ENCODE data around the gene CCIN. TPM values are rescaled to one million over a fixed set of nuclear protein-coding genes. Genes with fewer than 3 reads are reported as not detected.

CCIN gene
- total RNA-seq, 1 experiment from 2014 or later, result 0.13 TPM

DNA sequence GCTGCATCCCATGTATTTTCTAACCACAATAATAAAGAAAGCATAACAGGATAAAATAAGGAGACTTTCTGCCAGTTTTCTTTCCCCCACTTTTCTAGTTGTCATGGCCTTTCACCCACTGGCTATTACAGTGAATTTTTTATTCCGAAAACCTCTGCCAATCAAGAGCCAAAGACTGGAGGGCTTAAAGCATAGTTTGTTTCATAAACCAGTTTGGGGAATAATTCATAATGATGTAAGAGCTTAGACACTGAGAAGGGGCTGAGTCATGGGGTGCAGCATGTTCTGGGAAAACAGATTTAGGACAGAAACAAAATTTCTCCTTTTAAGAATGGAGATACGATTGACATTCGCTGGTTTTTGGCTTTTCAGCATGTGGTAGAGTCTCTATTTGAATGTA, 37.1 kb upstream of the CCIN start:
- Histone ChIP-seq H3K4me3 (ENCODE audit: low read depth in 2 of 2, low read length in 2 of 2) (no peak overlapping the region), H3K9me3 (ENCODE audit: control insufficient read depth, insufficient read depth, low read depth, low read length) (no peaks in the 10 kb centered on the region), H3K27me3 (ENCODE audit: control insufficient read depth, insufficient read depth, low read length) (peaks cover 7% of the 10 kb centered on the region), H3K27ac (ENCODE audit: low read length) (no peak overlapping the region), H3K36me3 (ENCODE audit: control insufficient read depth, insufficient read depth, low read length) (no peaks in the 10 kb centered on the region), H3K4me1 (ENCODE audit: control insufficient read depth, insufficient read depth, low read length) (peaks cover 6% of the 10 kb centered on the region)
- ChIA-PET CTCF (no interaction called here), POLR2A (no interaction called here)
- BruUV-seq (replicated peaks), result no TSS peak
- in situ Hi-C loops (cut with HindIII; ENCODE audit: low pct_unique_long_range_greater_than_20kb, low sequenced_read_pairs), result no loop called here
- intact Hi-C loops (cut with micrococcal nuclease; ENCODE audit: unreplicated experiment), result no loop called here
- ATAC-seq (no peak), DNase-seq (ENCODE audit: low read depth, low spot score) (no peak)
- TF ChIP-seq SIN3A (IDR thresholded peaks at IDR 0.05; ENCODE audit: borderline replicate concordance, insufficient read depth, low read depth, low read length) (no peak), TCF7L2 (IDR thresholded peaks at IDR 0.05; ENCODE audit: low read depth, low read length) (no peak), POLR2AphosphoS5 (IDR thresholded peaks at IDR 0.05; ENCODE audit: low read depth, low read length) (no peak)
- TF ChIP-seq, protein P1, sequence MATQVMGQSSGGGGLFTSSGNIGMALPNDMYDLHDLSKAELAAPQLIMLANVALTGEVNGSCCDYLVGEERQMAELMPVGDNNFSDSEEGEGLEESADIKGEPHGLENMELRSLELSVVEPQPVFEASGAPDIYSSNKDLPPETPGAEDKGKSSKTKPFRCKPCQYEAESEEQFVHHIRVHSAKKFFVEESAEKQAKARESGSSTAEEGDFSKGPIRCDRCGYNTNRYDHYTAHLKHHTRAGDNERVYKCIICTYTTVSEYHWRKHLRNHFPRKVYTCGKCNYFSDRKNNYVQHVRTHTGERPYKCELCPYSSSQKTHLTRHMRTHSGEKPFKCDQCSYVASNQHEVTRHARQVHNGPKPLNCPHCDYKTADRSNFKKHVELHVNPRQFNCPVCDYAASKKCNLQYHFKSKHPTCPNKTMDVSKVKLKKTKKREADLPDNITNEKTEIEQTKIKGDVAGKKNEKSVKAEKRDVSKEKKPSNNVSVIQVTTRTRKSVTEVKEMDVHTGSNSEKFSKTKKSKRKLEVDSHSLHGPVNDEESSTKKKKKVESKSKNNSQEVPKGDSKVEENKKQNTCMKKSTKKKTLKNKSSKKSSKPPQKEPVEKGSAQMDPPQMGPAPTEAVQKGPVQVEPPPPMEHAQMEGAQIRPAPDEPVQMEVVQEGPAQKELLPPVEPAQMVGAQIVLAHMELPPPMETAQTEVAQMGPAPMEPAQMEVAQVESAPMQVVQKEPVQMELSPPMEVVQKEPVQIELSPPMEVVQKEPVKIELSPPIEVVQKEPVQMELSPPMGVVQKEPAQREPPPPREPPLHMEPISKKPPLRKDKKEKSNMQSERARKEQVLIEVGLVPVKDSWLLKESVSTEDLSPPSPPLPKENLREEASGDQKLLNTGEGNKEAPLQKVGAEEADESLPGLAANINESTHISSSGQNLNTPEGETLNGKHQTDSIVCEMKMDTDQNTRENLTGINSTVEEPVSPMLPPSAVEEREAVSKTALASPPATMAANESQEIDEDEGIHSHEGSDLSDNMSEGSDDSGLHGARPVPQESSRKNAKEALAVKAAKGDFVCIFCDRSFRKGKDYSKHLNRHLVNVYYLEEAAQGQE (IDR thresholded peaks at IDR 0.05; ENCODE audit: insufficient read depth in 1 of 2, low read depth in 2 of 2, low read length in 1 of 2), result no peak
- TF ChIP-seq, protein P2, sequence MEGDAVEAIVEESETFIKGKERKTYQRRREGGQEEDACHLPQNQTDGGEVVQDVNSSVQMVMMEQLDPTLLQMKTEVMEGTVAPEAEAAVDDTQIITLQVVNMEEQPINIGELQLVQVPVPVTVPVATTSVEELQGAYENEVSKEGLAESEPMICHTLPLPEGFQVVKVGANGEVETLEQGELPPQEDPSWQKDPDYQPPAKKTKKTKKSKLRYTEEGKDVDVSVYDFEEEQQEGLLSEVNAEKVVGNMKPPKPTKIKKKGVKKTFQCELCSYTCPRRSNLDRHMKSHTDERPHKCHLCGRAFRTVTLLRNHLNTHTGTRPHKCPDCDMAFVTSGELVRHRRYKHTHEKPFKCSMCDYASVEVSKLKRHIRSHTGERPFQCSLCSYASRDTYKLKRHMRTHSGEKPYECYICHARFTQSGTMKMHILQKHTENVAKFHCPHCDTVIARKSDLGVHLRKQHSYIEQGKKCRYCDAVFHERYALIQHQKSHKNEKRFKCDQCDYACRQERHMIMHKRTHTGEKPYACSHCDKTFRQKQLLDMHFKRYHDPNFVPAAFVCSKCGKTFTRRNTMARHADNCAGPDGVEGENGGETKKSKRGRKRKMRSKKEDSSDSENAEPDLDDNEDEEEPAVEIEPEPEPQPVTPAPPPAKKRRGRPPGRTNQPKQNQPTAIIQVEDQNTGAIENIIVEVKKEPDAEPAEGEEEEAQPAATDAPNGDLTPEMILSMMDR (IDR thresholded peaks at IDR 0.05), result no peak

DNA sequence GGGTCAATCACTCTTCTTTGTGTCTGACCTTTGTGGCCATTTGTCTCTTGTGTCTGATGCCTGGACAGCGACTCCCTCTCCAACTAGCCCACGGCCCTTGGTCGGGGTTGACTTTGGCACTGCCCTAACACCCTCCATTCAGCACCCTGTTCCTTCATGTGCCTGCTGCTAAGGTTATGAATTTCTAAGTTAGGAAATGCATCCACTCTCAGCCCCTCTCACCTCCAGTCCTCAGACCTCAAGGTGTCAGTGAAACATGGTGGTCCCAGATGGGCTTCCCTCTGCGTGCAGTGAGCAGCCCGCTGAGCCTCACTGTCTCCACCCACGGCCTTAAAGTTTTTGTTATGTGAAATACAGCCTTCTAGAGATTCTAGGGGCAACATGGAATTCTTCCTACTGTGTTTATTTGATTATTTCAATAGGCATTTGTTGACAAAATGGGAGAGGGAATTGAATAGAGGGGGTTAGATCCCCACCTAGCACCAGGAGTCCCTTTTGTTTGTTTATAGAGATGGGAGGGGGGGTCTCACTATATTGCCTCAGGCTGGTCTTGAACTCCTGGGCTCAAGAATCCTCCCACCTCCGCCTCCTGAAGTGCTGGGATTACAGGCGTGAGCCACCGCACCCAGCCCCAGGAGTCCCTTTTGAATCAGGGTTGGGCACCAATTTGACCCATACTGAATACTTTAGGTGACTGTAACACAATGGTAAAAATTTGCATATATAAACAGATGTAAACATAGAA, 34.3 kb upstream of the CCIN start:
- intact Hi-C loops (cut with micrococcal nuclease; ENCODE audit: unreplicated experiment) (no loop called here), in situ Hi-C loops (cut with HindIII; ENCODE audit: low pct_unique_long_range_greater_than_20kb, low sequenced_read_pairs) (no loop called here)
- no peak overlapping the region for H3K4me3 ChIP-seq (ENCODE audit: low read depth in 2 of 2, low read length in 2 of 2)
- TF ChIP-seq SIN3A (IDR thresholded peaks at IDR 0.05; ENCODE audit: borderline replicate concordance, insufficient read depth, low read depth, low read length), result no peak
- TF ChIP-seq, protein P2 (IDR thresholded peaks at IDR 0.05), result no peak
- no peak for TF ChIP-seq TCF7L2 (IDR thresholded peaks at IDR 0.05; ENCODE audit: low read depth, low read length)
- TF ChIP-seq, protein P1 (IDR thresholded peaks at IDR 0.05; ENCODE audit: insufficient read depth in 1 of 2, low read depth in 2 of 2, low read length in 1 of 2), result no peak
- TF ChIP-seq POLR2AphosphoS5 (IDR thresholded peaks at IDR 0.05; ENCODE audit: low read depth, low read length), result no peak
- no peak for DNase-seq (ENCODE audit: low read depth, low spot score)
- peaks cover 10% of the 10 kb centered on the region for H3K4me1 ChIP-seq (ENCODE audit: control insufficient read depth, insufficient read depth, low read length)
- ChIA-PET CTCF (no interaction called here), POLR2A (no interaction called here)
- no peaks in the 10 kb centered on the region for H3K36me3 ChIP-seq (ENCODE audit: control insufficient read depth, insufficient read depth, low read length)
- ATAC-seq, result no peak
- peaks cover 11% of the 10 kb centered on the region for H3K27me3 ChIP-seq (ENCODE audit: control insufficient read depth, insufficient read depth, low read length)
- no peak overlapping the region for H3K27ac ChIP-seq (ENCODE audit: low read length)
- BruUV-seq (replicated peaks), result no TSS peak
- no peaks in the 10 kb centered on the region for H3K9me3 ChIP-seq (ENCODE audit: control insufficient read depth, insufficient read depth, low read depth, low read length)

Measured in Panc1 (cell line).